ENCODE measurements around the gene PFDN6. TPM values are rescaled to one million over a fixed set of nuclear protein-coding genes. Genes with fewer than 3 reads are reported as not detected.
A peak's percentile ranks its signal among the peaks of the same experiment; 100 is the strongest.

Gene PFDN6
- total and polyA plus RNA-seq, 9 of the 15 experiments (the other 6 are each of a cell fraction or from before 2014, with no cell fraction given): 6.8 to 475 (median 216) TPM

- TF ChIP-seq ARID4B (CRISPR knock-in tag; IDR thresholded peaks at IDR 0.05) (no peak), ARID1B (IDR thresholded peaks at IDR 0.05) (peak; percentile 60), U2AF1 (optimal IDR thresholded peaks at IDR 0.05; ENCODE audit: low read depth, low read length) (no peak), ATF6 (CRISPR knock-in tag; IDR thresholded peaks at IDR 0.05) (no peak), ILF3 (IDR thresholded peaks at IDR 0.05; ENCODE audit: borderline replicate concordance) (no peak), PREB (CRISPR knock-in tag; IDR thresholded peaks at IDR 0.05) (no peak), NR4A1 (CRISPR knock-in tag; IDR thresholded peaks at IDR 0.05) (no peak; the same call in 1 of the 2 replicates), NR4A1 (tag; IDR thresholded peaks at IDR 0.05) (no peak), GABPB1 (CRISPR knock-in tag; IDR thresholded peaks at IDR 0.05) (no peak), KLF6 (CRISPR knock-in tag; IDR thresholded peaks at IDR 0.05; ENCODE audit: borderline replicate concordance) (no peak), ZBTB11 (CRISPR knock-in tag; IDR thresholded peaks at IDR 0.05) (0 out of 6 replicates have a peak, but pooled peaks of 1 of the 3 experiments have one; percentile 35), SRSF9 (IDR thresholded peaks at IDR 0.05; ENCODE audit: borderline replicate concordance, low read depth, low read length) (no peak), JUND (IDR thresholded peaks at IDR 0.05; ENCODE audit: borderline replicate concordance, low read depth, low read length) (peak; percentile 45; the same call in 1 of the 2 replicates), JUND (tag; IDR thresholded peaks at IDR 0.05; ENCODE audit: borderline replicate concordance, low read depth, low read length) (no peak; the same call in 2 of the 3 replicates), POLR2A (conservative IDR thresholded peaks at IDR 0.05) (peak; percentile 72), SMARCA5 (IDR thresholded peaks at IDR 0.05) (peak; percentile 79; the same call in 1 of the 2 replicates)
Measured at GRCh38 chr6:33317669-33318425, 28.4 kb downstream of the PFDN6 start, which contains the start of gene ZBTB22 (continued).

Measured in K562 (cell line).